Measurements from ENCODE around the gene MIS18BP1.
A peak's percentile ranks its signal among the peaks of the same experiment; 100 is the strongest.
"Not testable (repeated sequence)": the region's sequence is repeated elsewhere in the genome, so short reads cannot be mapped to it uniquely, and the experiment has no call there.

MIS18BP1 gene

DNA sequence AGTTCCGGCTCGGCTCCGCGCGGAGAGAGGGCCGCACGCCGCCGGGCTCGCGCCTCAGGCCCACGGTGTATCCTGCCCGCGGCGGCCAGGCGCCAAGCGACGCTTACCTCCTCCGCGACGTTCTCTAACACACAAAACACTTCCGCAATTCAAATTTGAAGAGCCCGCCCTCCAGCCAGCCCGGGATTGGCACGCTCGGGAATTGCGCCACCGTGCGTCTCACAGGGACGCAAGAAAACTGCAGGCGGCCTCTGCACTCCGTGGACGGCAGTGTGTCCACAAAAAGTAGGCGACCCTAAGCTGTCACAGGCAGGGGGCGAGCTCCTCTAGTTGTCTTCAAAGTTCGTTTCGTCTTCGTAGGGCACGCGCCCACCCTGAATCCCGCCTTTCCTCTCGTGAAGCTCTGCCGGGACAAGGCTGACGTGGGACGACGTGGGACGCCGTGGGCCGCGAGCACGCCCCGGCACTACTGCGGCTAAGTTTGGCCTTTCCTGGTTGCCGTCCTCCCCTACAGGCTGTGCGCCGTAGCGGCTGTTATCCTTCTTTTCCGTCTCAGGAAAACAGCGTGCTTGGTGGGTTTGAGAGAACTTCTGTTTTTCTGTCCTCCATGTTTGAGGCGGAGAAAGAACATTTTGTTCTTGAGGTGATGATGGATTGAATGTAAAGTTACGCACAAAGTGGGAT lies at the start of gene MIS18BP1:
Gene MIS18BP1 (minus strand): TSS at position 133 of the 684 bp plus-strand sequence. CDS start 5,916 bp downstream, outside the sequence.
- DNase-seq = peak; percentile 92

DNA sequence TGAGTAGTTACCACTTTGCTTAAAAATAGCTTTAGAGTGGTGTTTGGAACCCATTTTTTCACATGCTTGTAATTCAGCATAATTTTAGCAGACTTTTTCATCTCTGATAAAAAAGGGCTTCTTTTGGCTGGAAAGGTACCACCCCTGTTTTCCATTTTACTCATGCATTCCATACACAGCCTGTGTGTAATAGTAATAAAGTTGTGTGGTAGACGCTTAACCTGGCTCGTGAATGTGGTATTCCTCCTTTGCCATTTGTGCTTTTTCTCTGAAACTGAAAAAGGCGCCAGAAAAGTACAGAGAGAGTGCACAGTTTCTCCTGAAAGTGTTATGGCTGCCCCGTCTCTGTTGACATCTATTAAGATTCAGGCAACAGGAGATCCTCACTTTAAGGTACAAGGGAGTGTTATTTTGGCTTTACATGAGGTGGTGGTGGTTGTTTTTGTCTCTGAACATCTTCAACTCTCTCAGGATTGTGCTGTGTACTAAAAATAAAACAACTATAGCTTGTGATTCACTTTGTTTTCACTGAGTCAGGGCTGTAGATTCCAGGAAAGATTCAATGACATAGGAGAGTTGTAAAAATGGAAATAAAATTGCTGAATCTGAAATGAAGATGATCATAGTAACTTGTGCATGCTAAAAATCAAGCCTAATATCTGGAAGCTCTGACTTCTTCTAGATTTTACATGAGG lies 45.6 kb upstream of the MIS18BP1 start:
- DNase-seq = no peak

DNA sequence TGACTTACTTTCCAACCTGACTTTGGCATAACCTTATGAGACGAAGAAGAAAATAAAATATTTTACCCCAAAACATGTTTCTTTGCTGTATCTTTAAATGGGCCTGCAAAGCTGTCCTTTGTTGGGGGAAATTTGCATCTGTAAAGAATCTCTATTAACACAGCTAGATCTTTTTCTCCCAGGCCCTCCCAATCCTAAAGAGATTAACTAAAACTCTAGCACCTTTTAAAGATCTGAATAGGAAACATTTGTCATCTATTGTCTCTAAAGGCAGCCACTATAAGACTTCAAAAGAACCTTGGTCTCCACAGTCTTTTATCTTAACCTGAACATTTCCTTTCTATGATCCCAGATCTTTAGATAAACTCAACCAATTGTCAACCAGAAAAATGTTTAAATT lies 41.8 kb upstream of the MIS18BP1 start:
- DNase-seq = not testable (repeated sequence)

- no peak for DNase-seq
Measured at GRCh38 chr14:45290547-45290946, 37.5 kb upstream of the MIS18BP1 start.

DNA sequence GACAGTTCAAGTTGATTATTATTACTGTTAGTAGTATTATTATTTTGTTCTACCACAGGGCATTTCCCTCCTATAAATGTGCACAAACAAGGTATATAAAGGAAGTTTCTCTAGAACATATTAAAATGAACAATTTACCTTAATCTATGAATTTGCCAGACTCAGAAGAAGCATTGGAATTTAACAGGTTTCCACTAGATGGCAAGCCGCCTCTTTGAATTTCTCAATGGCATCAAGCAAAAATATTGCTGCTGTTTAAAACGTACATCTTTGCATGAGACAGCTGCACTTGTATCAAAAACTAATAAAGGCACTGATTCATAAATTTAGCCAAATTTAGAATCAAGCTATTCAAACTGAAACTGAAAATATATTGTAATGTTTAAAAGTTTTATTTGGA lies 34.6 kb upstream of the MIS18BP1 start:
- no peak for DNase-seq

- no peak for DNase-seq
Measured at GRCh38 chr14:45284802-45285201, 31.8 kb upstream of the MIS18BP1 start.

GRCh38 chr14:45281731-45282400 lies 28.9 kb upstream of the MIS18BP1 start:
- not testable (repeated sequence) for DNase-seq

DNA sequence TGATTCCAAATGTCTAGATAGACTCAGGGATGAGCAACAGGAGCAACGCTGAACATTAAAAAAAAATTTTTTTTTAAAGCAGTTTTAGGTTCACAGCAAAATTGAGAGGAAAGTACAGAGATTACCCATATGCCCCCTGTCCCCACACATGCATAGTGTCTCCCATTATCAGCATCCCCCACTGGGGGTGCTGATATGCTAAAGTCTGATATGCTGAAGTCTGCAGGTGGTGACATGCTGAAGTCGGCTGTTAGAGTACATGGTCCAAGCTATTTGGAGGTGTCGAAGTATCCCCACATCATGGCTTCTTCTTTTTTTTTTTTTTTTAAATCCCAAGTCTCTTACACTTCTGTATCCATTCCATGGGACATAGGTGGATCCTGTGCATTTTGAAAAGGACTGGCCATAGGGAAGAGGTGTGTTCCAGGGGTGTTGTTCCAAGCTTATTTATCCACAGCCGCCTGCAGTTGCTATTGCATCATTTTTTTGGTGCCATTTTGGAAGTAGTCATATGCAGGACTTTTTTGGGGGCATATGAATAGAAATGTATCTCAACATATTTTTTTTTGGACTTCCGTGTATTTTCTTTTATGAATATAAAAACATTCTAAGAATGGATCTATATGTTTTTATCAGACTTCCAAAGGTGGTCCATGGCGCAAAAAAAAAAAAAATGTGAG lies 19.0 kb upstream of the MIS18BP1 start:
- no peak for DNase-seq

GRCh38 chr14:45270031-45270430 lies 17.0 kb upstream of the MIS18BP1 start:
- DNase-seq = no peak

DNA sequence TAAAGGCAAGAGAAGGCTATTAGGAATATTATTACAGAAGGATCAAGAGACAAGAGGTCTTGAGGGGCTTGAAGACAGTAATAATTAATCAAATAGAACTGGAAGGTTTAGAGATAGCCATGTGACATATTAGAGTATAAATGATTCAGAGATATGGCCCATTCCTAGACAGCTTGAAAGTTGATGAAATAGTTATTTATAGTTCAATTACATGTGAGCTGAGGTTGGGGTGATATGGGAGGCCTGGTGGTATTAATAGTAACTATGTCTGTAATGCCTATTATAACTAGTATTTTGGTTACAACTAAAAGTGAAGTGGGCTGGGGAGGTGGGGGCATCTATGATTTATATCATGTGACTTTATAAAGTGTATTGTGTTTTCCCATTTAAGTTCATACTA lies 14.1 kb upstream of the MIS18BP1 start:
- DNase-seq = no peak

DNA sequence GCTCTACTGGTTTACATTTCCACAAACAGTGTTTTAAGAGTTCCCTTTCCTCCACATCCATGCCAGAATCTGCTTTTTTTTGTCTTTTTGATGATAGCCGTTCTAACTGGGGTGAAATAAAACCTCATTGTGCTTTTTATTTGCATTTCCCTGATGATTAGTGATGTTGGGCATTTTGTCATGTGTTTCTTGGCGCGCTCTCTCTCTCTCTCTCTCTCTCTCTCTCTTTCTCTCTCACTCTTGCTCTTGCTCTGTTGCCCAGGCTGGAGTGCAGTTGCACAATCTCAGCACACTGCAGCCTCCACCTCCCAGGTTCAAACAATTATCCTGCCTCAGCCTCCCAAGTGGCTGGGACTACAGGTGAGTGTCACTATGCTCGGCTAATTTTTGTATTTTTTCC lies 9.6 kb upstream of the MIS18BP1 start:
- DNase-seq = no peak

- DNase-seq = no peak
Measured at GRCh38 chr14:45261209-45261608, 8.2 kb upstream of the MIS18BP1 start.

DNA sequence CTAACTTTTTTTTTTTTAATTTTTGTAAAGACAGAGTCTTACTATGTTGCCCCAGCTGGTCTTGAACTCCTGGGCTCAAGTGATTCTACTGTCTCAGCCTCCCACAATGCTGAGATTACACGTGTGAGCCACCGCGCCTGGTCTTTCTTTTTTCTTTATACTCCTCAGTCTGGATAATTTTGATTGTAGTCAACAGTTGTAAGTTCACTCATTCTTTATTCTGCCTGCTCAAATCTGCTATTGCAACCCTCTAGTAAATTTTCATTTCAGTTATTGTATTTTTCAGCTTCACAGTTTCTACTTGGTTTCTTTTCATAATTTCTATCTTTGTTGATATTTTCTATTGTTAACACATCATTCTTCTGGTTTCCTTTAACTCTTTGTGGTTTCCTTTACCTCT lies 5.8 kb upstream of the MIS18BP1 start:
- no peak for DNase-seq

DNA sequence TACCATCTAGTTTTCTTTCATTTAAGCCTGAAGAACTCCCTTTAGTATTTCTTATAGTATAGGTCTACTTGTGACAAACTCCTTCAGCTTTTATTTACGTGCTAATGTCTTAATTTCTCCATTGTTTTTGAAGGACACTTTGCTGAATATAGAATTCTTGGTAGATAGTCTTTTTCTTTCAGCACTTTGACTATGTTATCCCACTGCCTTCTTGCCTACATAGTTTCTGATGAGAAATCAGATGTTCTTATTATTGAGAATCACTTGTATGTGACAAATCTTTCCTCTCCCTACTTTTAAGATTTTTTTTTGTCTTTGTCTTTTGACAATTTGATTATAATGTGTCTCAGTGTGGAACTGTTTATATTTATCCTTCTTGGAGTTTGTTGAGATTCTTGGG lies 5.1 kb upstream of the MIS18BP1 start:
- DNase-seq = no peak

GRCh38 chr14:45254771-45255170 lies 1.8 kb upstream of the MIS18BP1 start:
- no peak for DNase-seq

GRCh38 chr14:45253754-45254310 lies 830 bp upstream of the MIS18BP1 start:
- DNase-seq = peak; percentile 16

- DNase-seq = no peak
Measured at GRCh38 chr14:45252366-45253069, 484 bp downstream of the MIS18BP1 start.

DNA sequence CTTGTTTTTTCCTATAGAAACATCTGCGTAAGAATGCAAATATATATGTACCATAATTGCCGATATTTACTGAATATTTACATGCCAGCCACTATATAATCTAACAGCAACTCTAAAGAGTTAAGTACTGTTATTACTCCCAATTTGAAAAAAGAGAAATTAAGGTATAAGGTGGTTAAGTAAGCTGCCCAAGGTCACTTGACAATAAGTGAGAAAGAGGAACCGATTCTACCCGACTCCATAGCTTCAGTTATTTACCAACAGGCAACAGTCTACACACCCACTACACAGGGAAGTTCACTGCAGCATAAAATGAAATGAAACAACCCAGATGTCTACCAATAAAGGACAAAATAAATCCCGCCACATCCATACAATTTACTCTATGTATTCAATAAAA lies 1.1 kb downstream of the MIS18BP1 start:
- DNase-seq = no peak

DNA sequence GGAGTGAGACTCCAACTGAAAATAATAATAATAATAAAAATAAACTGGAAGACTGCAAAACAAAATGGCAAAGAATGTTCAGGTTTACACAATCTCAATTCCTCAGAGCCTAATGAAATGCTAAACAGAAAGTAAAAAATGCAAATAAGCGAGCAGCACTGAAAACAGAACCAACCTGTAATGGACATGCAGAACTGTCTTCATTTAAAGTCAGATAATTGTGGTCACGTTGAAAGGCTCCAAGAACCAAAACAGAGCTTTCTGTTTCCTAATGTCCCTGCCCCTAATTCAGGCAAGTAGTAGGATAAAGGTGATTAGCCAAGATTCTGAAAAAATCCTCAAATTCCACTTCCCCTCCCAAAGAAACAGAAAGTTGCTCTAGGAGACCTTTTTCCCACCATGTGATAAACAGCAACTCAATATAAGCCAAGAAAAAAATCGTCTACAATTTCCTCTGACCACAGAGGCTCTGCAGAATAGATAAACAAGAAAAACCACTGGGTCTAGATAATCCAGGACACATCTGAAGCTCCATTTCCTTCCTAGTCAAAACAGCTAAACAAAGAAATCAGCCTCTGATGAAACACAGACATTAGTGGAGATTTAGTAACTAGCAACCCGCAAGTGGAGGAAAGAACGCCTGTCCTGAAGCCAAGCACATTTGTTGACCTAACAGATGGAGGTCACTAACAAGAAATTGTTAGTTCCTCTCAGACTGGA lies 3.0 kb downstream of the MIS18BP1 start:
- DNase-seq = no peak

GRCh38 chr14:45247427-45247826 lies 5.6 kb downstream of the MIS18BP1 start:
- DNase-seq = no peak

DNA sequence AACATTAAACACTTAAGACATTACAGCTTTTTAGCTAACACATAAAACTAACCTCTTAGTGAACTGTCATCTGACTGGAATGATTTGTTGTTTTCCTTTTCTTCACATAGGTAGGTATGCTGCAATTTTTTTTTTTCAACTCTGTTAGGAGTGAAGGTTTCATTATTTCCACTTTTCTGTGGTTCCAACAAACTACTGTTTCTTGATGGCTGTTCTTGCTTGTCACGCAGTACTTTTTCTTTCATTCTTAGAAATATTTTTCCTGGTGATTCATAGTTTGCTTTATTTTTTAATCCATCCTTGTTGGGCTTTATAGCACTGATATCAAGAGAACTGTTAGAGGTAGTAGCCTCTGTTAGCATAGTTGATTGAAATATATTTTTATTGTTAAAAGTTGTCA lies 6.3 kb downstream of the MIS18BP1 start:
- DNase-seq = no peak

DNA sequence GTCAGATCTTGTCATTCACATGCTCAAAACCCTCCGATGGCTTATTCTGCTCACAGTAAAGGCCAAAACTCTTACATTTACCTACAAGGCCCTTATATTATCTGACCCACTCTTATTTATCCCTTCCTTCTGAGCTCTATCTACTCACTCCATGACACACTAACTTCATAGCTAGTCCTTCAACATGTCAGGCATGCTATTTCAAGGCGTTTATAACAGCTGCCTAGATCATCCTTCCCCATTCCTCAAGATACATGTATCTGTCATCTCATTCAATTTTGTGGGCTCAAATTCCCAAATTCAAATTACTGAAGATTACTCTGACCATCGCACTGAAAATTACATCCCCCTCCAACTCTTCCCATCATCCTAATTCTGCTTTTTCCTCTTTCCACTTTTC lies 6.9 kb downstream of the MIS18BP1 start:
- DNase-seq = no peak
